NT2/D1 (cell line): ENCODE results near the gene DMWD.

ENCODE experiments used
- DNase-seq: peaks from one replicate; pipeline ENCODE4 v3.0.0-alpha.2; 2011; ENCODE audit warnings: low read depth, low spot score
- H3K27me3 ChIP-seq: 2 replicates; pipeline ENCODE4 v1.6.0; 2011; ENCODE audit warnings: mild to moderate bottlenecking; ENCODE audit not compliant: insufficient read length, insufficient read depth
- H3K36me3 ChIP-seq: 2 replicates; pipeline ENCODE4 v1.6.1; 2011; ENCODE audit warnings: mild to moderate bottlenecking, low read length, mixed read lengths; ENCODE audit not compliant: insufficient read depth, insufficient read length
- H3K4me1 ChIP-seq: 2 replicates; pipeline ENCODE4 v1.5.1; 2011; ENCODE audit not compliant: insufficient read depth, insufficient read length
- H3K4me3 ChIP-seq: 2 replicates; pipeline ENCODE4 v1.5.1; 2011; ENCODE audit warnings: low read depth; ENCODE audit not compliant: insufficient read length
- H3K9ac ChIP-seq: 2 replicates; pipeline ENCODE4 v1.6.0; 2011; ENCODE audit warnings: low read depth; ENCODE audit not compliant: insufficient read length
- H3K9me3 ChIP-seq: 2 replicates; pipeline ENCODE4 v1.5.1; 2011; ENCODE audit warnings: mild to moderate bottlenecking, low read length; ENCODE audit not compliant: insufficient read depth
- SUZ12 ChIP-seq: IDR thresholded peaks from 2 replicates; pipeline ENCODE4 v1.6.1; 2011; ENCODE audit not compliant: insufficient read length, insufficient read depth; ENCODE audit errors: extremely low read depth
- YY1 ChIP-seq: IDR thresholded peaks from 2 replicates; pipeline ENCODE4 v1.6.1; 2011; ENCODE audit not compliant: insufficient read length, insufficient read depth
- ZNF274 ChIP-seq: IDR thresholded peaks from 2 replicates; pipeline ENCODE4 v1.6.1; 2011; ENCODE audit warnings: mild to moderate bottlenecking, low read depth, low read length

Gene DMWD

GRCh38 chr19:45779231-45780145, 13.2 kb downstream of the DMWD start:
- TF ChIP-seq ZNF274 (no peak), YY1 (no peak), SUZ12 (no peak)
- peaks cover 42% of the 10 kb centered on the region for H3K36me3 ChIP-seq
- no peaks in the 10 kb centered on the region for H3K27me3 ChIP-seq
- H3K4me1 ChIP-seq = peaks cover 24% of the 10 kb centered on the region
- peak overlapping the region; percentile 28 for H3K4me3 ChIP-seq
- H3K9ac ChIP-seq = peak overlapping the region; percentile 32
- H3K9me3 ChIP-seq = no peaks in the 10 kb centered on the region
- DNase-seq = no peak

- no peaks in the 10 kb centered on the region for H3K27me3 ChIP-seq
- H3K4me3 ChIP-seq = no peak overlapping the region
- no peak for DNase-seq
- H3K36me3 ChIP-seq = peaks cover 46% of the 10 kb centered on the region
- peaks cover 23% of the 10 kb centered on the region for H3K4me1 ChIP-seq
- TF ChIP-seq YY1 (no peak), SUZ12 (no peak), ZNF274 (no peak)
- no peak overlapping the region for H3K9ac ChIP-seq
- H3K9me3 ChIP-seq = no peaks in the 10 kb centered on the region
Observed at GRCh38 chr19:45778010-45778661, 14.5 kb downstream of the DMWD start.

- H3K9ac ChIP-seq = no peak overlapping the region
- H3K36me3 ChIP-seq = peaks cover 52% of the 10 kb centered on the region
- H3K9me3 ChIP-seq = no peaks in the 10 kb centered on the region
- no peaks in the 10 kb centered on the region for H3K27me3 ChIP-seq
- no peak overlapping the region for H3K4me3 ChIP-seq
- no peak for TF ChIP-seq ZNF274
- no peak for TF ChIP-seq SUZ12
- no peak for TF ChIP-seq YY1
- peaks cover 23% of the 10 kb centered on the region for H3K4me1 ChIP-seq
- no peak for DNase-seq
Observed at GRCh38 chr19:45777395-45777961, 15.2 kb downstream of the DMWD start.

GRCh38 chr19:45774765-45775164, 17.9 kb downstream of the DMWD start:
- Histone ChIP-seq H3K9ac (no peak overlapping the region), H3K9me3 (no peaks in the 10 kb centered on the region), H3K27me3 (no peaks in the 10 kb centered on the region), H3K4me3 (no peak overlapping the region), H3K36me3 (peaks cover 64% of the 10 kb centered on the region), H3K4me1 (peaks cover 13% of the 10 kb centered on the region)
- TF ChIP-seq YY1 = no peak
- TF ChIP-seq ZNF274 = no peak
- no peak for TF ChIP-seq SUZ12
- DNase-seq = no peak

GRCh38 chr19:45773384-45773783, 19.3 kb downstream of the DMWD start:
- Histone ChIP-seq H3K27me3 (no peaks in the 10 kb centered on the region), H3K9me3 (no peaks in the 10 kb centered on the region), H3K9ac (no peak overlapping the region), H3K36me3 (peaks cover 54% of the 10 kb centered on the region), H3K4me3 (no peak overlapping the region), H3K4me1 (peaks cover 11% of the 10 kb centered on the region)
- DNase-seq = no peak
- no peak for TF ChIP-seq SUZ12
- no peak for TF ChIP-seq ZNF274
- no peak for TF ChIP-seq YY1

- Histone ChIP-seq H3K9me3 (no peaks in the 10 kb centered on the region), H3K4me3 (no peak overlapping the region), H3K9ac (no peak overlapping the region), H3K4me1 (peaks cover 10% of the 10 kb centered on the region), H3K27me3 (no peaks in the 10 kb centered on the region), H3K36me3 (peaks cover 49% of the 10 kb centered on the region)
- no peak for DNase-seq
- TF ChIP-seq SUZ12 = no peak
- TF ChIP-seq ZNF274 = no peak
- TF ChIP-seq YY1 = no peak
Observed at GRCh38 chr19:45772912-45773311, 19.7 kb downstream of the DMWD start.
